GM19372 (cell line): ENCODE measurements around the gene BRPF3.

Experiments
- ATAC-seq: cut with Tn5 transposase; IDR thresholded peaks from one replicate; pipeline ENCODE4 v1.9.1; 2021; ENCODE audit warnings: mild to moderate bottlenecking, low read depth, moderate library complexity; ENCODE audit not compliant: unreplicated experiment

BRPF3 gene

DNA sequence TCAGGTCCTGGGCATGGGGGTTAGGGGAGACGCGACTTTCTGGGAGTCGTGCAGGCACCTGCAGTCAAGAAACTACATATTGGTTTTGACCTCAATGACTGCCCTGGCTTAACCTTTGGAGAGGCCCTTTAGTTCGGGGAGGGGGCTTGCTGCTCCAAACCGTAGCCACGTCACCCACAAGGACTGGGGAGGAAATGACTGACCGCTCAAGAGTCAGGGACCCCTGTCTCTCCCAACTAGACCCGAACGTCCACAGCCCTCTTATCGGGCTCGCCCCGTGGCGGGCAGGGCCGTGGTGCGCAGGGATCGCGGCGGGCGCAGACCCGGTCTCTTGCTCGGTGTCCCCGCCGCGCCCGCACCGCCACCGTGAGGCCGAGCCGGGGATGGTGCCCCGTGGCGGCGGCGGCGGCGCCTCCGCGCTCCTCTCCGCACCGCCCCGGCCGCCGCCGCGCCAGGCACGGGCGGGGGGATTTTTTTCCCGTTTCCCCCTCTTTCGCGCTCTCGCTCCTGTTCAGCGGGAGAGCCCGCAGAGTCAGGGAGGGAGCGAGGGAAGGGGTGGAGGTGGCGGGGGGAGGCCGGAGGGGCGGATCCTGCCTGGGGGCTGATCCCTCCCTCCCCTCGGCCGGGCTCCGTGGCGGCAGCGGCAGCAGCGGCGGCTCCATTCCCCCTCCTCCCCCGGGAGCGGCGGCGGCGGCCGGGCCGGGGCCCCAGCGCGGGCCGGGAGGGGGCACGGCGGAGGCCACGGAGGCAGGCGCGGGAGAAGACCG, at the start of gene BRPF3:
TSS of gene BRPF3 (plus strand) at position 632 of the 767 bp plus-strand sequence. CDS start 3,579 bp downstream, outside the sequence.
- peak; percentile 46 for ATAC-seq

DNA sequence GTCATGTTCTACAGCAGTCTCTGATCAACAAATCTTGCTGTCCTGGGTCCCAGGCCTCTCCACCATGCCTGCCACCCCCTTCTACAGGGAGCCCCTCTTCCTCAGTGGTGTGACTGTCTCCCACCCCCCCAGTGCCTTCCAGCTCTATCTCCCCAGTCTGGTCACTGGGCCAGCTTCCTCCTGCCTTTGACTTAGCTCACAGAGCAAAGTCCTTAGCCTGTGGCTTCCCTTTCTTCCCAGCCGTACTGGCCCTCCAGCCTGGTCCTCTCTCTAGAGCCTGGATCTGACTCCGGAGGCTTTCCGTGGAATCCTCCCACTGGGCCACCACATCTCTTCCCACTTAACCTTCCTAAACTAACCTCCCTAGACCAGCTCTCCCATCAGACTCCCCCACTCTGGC, 49.2 kb upstream of the BRPF3 start:
- no peak for ATAC-seq

DNA sequence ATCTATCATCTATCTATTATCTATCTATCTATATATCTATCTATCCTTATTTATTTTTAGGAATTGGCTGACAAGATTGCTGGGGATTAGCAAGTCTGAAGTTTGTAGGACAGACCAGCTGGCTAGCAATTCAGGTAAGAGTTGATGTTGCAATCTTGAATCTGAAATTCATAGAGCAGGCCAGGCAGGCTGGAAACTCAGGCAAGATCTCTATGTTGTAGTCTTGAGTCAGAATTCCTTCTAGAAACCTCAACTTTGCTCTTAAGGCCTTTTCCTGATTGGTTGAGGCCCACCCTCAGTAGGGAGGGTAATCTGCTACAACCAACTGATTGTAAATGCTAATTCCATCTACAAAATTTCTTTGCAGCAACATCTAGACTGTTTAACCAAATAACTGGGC, 47.1 kb upstream of the BRPF3 start:
- ATAC-seq: no peak

DNA sequence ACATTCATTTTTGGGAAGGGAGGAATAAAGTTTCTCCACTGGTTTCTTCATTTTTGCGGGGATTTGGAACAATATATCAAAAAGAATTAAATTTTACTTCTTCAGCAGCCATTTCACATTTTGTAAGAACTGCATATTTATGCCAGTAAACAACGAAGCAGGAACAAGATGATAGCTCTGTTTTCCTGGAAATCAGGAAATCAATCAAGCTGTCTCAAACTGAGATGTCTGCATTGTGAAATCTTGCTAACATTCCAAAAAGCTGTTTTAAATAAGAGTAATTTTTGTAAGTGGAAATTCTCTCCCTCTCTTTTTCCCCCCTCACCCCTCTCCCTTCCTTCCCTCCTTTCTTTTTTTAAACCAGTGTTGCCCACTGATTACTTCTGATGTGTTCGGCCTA, 46.3 kb upstream of the BRPF3 start:
- no peak for ATAC-seq

DNA sequence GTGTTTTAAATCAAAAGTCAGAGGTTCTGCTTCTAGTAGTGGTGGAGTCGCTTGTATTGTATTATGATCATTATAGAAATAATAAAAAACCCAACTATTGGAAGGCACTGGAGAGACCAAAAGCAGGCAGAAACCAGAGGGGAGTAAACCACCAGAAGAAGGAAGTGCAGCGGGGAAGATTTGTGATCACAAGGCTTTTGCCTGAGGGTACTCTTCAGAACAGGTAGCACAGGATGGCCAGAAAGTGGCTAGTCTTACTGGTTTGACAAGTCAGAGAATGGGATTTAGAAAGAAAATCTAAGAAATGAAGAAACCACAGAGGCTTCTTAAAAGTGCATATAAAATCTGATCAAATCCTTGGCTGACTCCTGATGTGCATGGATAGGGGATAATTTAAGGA, 42.3 kb upstream of the BRPF3 start:
- no peak for ATAC-seq

DNA sequence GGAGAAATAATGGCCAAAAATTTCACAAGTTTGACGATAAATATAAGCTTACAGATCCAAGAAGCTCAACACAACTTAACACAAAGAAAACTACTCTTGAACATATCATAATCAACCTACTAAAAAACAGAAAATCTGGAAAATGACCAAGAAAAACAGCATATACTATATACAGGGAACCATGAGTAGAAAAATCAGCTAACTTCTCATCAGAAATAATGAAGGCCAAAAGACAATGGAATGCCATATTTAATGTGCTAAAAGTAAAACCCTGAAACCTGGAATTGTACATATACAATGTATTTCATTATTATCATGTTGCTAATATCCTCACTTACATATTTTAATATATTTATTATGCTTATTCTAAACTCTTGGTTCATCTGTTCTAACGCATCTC, 40.9 kb upstream of the BRPF3 start:
- ATAC-seq: no peak

DNA sequence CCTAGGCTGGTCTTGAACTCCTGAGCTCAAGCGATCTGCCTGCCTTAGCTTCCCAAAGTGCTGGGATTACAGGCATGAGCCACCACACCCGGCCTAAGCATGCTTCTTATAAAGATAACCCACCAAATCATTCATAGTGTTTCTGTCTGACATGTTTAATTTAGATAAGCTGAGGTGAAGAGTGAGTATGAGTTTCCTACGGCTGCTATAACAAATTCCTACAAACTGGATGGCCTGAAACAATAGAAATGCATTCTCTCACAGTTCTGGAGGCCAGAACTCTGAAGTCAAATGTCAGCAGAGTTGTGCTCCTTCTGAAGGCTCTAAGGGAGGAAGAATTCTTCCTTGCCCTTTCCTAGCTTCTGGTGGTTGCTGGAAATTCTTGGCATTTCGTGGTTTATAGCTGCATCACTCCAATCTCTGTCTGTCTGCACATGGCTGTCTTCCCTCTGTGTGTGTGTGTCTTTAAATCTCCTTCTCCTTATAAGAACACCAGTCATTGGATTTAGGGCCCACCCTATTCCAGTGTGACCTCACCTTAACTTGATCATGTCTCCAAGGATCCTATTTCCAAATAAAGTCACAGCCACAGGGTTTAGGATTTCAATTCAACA, 36.3 kb upstream of the BRPF3 start:
- no peak for ATAC-seq

DNA sequence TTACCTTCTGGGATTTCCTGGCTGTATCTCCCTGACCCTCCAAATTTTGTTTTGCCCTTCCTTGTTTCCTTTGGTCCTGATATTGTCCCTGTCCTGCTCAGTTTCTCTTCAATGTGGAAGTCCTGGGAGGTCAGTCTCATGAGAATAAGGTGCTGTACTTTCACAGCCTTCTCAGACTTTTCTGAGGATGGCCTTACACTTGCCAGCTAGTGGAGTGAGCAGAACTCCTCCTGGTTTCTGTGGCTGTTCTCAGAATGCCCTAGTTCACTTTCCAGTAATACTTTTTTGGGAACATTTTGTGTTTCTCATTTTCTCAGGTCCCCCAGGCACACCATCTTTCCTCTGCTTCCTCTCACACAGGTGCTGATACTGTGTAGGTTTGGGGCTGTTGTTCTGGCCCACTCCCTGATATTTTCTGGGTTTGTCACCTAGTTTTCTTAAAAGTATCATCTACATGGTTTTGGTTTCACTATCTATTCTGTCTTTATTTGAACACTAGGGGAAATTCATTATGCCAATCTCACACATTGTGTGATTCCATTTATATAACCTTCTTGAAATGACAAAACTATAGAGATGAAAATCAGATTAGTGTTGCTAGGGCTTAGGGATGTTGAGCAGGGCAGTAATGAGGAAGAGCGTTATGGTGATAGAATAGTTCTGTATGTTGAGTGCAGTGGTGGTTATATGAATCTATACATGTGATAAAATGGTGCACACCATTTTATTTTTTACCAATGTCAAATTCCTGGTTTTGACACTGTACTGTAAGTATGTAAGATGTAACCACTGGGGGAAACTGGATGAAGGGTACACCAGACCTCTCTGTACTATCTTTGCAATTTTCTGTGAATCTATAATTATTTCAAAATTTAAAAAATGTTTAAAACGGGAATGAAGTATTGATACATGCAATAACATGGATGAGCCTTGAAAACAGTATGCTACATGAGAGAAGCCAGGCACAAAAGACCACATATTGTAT, 27.2 kb upstream of the BRPF3 start:
- no peak for ATAC-seq

DNA sequence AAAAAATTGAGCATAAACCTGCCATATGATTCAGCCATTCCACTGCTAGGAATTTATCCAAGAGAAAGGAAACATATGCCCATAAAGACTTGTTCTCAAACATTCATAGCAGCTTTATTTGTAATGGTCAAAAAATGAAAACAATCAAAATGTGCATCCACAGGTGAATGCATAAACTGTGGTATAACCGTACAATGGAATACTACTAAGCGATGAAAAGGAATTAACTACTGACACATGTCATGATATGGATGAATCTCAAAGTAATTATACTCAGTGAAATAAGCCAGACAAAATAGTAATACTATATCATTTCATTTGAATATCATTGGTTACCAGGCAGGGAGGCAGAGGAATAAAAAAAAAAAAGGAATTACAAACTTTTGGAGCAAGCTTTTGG, 25.8 kb upstream of the BRPF3 start:
- no peak for ATAC-seq

DNA sequence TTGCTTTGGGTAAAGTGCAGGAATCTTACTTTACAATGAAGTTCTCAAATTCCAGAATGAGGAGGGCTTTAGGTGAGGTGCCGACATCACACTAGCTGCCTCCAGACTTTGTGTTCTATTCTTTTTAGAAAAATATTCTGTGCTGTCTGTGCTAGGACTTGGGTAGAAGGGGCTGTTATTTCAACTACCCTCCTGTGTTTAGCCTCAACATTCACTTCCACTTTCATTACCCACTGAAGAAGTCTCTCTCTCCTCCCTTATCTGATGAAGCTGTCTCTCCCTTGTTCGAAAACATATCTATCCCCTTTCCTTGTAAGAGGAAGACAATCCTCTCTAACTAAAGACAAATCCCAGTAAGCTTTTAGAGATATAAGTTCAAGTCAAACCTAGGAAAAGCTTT, 25.0 kb upstream of the BRPF3 start:
- ATAC-seq: no peak

DNA sequence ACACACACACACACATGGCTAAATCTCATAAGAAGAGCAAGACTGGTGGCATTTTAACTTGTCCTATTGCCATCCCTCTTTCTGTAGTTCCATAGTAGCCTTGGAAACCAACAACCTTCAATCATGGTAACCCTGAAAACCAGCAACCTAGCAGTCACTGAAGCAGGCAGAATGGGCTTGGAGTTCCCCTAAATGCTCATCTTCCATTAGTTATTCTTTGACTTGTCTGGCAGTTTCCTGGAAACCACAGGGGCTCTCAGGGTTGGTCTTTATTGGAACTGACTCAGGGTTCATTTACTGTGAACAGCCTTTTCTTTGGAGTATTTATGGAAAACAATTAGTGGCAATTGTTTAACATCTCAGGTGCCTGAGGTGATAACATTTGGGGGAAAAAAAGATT, 19.4 kb upstream of the BRPF3 start:
- no peak for ATAC-seq

DNA sequence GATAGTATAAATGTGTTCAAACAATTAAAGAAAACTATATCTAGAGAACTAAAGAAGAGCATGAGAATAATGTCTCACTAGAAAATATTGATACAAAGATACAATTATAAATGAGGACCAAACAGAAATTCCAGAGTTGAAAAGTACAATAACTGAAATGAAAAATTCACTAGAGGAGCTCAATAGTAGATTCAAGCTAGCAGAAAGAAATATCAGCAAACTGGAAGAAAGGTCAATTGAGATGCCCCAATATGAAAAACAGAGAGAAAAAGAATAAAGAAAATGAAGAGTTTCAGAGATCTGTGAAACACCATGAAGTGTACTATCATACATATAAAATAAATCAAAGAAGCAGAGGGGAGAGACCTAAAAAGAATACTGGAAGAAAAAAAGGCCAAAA, 18.0 kb upstream of the BRPF3 start:
- ATAC-seq: no peak

DNA sequence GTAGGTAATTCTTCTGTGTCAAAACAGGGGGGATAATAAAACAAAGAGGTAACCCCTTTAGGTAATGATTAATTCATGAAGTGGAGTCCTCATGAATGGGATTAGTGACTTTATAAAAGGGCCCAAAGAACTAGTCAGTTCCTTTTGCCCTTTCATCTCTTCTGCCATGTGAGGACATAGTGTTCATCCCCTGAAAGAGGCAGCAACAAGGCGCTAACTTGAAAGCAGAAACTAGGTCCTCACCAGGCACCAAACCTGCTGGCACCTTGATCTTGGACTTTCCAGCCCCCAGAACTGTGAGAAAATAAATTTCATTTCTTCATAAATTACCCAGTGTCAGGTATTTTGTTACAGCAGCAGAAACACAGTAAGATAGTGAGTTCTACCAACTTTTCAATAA, 16.4 kb upstream of the BRPF3 start:
- no peak for ATAC-seq

DNA sequence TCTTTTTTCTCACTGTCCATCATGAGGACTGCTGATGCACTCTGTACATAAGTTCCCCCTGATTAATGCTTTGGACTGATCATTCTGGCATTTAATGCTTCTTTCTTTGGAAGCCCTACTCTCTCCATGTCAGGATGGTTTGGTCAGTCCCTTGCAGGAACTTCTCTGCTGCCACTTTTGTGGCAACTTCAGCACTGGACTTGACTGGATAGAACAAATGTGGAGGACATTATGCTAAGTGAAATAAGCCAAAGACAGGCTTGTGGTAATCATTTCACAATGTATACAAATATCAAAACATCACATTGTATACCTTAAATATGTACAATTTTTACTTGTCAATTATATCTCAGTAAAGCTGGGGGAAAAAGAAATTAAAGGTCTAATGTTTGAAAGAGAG, 12.2 kb upstream of the BRPF3 start:
- ATAC-seq: no peak

DNA sequence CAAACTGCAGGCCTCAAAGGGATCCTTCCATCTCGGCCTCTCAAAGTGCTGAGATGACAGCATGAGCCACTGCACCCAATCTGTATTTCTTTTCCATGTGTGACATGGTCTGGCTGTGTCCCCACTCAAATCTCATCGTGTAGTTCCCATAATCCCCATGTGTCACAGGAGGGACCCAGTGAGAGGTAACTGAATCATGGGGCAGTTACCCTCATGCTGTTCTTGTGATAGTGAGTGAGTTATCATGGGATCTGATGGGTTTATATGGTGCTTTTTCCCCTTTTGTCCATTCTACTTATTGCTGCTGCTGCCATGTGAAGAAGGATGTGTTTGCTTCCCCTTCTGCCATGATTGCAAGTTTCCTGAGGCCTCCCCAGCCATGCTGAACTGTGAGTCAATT, 10.3 kb upstream of the BRPF3 start:
- ATAC-seq: no peak

DNA sequence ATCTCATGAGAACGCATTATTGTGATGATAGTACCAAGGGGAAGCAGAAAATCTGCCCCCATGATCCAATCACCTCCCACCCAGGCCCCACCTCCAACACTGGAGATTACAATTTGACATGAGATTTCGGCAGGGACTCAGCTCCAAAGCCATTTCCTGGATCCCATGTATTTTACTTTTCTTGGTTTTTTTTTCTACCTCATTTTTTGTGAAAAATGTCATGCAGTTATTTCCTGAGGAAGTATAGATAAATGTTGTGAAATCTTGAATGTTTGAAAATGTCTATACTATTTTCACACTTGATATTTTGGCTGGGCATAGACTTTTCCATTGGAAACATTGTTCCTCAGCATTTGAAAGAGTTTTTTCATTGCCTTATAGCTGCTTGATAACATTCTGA, 9.1 kb upstream of the BRPF3 start:
- ATAC-seq: no peak

DNA sequence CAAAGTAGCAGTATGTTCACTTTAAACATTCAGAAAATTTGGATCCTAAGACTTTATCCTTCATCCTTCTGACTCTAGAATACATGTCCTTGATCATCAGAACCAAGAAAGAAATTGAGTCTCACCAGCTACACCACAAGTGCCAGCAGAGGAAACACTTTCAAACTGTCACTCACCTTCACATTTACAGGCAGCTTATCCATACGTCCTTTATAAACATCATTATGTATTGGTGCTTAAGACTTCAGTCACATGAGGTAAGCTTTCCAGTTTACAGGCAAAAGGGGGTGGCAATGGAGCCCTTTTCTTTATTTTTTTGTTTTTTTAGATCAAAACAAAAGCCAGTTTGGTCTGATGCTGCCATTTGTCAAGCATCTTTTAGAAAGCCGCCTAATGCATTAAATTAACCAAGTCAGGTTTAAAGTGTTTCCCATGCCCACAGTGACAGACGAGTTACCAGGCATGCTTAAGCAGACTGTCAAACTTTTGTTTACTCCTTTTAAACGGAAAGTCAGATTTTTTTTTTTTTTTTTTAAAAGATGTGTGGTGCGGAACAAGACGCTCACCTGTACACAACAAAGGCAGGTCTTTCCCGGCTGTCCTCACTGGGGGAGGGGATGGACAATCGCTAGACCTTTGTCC, 952 bp upstream of the BRPF3 start:
- no peak for ATAC-seq

DNA sequence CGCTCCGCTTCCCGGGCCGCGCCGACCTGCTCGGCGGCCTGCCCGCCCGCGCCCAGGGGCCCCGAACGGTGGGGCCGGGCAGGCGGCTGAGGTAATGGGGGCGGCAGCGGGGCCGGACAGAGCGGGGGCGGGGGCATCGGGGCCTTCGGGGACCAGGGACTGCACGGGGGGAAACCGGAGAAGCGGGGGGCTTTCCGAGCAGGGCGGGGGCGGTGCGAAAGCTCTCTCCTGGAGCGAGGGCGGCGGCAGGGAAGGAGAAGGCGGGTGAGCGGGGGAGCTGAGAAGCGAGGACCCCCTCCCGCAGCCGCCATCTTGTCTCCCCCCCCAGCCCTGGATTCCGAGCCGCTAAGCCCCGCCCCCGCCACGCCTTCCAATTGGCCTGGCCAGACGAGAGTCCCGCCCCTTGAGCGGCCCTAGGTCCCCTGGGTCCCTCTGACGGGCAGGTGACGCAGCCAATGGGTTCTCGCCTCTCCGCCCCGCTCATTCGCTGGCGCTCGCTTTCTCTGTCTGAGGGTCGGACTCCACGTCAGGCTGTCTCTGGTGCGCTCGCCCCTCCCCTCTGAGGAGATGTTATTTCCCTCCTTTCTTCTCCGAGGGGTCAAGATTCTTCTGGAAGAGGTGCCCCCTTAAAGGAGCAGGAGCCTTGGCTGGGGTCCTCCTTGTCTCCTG, 470 bp downstream of the BRPF3 start:
- peak; percentile 96 for ATAC-seq

DNA sequence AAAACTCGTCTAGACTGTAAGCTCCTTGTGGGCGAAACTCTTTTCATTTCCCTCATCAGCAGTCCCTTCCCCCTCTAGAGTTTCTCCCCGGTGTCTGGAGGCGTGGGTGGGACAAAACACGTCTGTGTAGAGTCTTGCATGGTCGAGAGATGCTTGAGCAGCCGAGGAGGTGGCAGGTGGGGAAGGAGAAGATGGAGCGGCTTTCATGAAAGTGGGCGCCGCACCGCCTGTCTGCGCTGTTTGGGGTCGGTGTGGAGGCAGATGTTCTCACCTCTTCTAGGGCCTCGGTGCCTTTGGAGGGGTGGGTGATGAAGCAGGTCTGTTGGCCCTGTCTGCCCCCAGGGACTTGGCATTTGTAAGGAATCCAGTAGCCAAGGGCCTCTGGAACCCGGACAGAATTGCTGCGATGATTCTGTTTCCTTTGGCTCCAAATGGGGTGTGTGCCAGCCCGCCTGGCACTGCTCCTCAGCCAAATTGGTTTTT, 1.2 kb downstream of the BRPF3 start:
- no peak for ATAC-seq

DNA sequence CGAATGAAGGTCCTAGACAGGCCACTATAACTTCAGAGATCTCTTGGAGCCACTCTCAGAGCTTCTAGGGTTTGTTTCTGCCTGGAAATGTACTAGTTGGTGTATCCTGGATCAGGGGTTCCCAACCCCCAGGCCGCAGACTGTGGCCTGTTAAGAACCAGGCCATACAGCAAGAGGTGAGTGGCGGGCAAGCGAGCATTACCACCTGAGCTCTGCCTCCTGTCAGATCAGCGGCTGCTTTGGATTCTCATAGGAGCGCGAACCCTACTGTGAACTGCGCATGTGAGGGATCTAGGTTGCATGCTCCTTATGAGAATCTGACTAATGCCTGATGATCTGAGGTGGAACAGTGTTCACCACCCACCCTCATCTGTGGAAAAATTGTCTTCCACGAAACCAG, 2.4 kb downstream of the BRPF3 start:
- ATAC-seq: no peak
